ENCODE measurements around the gene ROR2. TPM values are rescaled to one million over a fixed set of nuclear protein-coding genes. Genes with fewer than 3 reads are reported as not detected.
"Not testable (repeated sequence)": the region's sequence is repeated elsewhere in the genome, so short reads cannot be mapped to it uniquely, and the experiment has no call there.

The ROR2 gene
- total RNA-seq, 1 experiment from 2014 or later, result 0.66 TPM

- H3K27ac ChIP-seq, result no peak overlapping the region
Observed at GRCh38 chr9:91795598-91796241, 154.3 kb downstream of the ROR2 start.

DNA sequence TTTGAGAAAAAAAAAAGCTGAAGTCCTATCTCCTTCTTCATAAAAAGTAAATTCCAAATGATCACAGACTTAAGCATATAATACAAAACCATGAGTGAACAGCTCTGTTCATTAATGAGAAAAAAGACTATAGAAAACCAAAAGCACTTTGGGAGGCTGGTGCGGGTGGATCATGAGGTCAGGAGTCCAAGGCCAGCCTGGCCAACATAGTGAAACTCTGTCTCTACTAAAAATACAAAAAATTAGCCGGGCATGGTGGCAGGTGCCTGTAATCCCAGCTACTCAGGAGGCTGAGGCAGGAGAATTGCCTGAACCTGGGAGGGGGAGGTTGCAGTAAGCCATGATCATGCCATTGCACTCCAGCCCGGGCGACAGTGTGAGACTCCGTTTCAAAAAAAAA lies 156.7 kb downstream of the ROR2 start:
- H3K4me1 ChIP-seq (replicated peaks); H3K27me3 ChIP-seq (replicated peaks); H3K9me3 ChIP-seq (replicated peaks); H3K4me3 ChIP-seq; H3K36me3 ChIP-seq; DNase-seq (ENCODE audit: low read depth in 1 of 2, low spot score in 2 of 2); H3K27ac ChIP-seq: not testable (repeated sequence)

More at GRCh38 chr9:91795598-91796241, 154.3 kb downstream of the ROR2 start:
- Histone ChIP-seq H3K4me3 (no peak overlapping the region), H3K27me3 (replicated peaks) (no peaks in the 10 kb centered on the region), H3K4me1 (replicated peaks) (no peaks in the 10 kb centered on the region), H3K36me3 (no peaks in the 10 kb centered on the region), H3K9me3 (replicated peaks) (no peaks in the 10 kb centered on the region)
- no peak for DNase-seq (ENCODE audit: low read depth in 1 of 2, low spot score in 2 of 2)

DNA sequence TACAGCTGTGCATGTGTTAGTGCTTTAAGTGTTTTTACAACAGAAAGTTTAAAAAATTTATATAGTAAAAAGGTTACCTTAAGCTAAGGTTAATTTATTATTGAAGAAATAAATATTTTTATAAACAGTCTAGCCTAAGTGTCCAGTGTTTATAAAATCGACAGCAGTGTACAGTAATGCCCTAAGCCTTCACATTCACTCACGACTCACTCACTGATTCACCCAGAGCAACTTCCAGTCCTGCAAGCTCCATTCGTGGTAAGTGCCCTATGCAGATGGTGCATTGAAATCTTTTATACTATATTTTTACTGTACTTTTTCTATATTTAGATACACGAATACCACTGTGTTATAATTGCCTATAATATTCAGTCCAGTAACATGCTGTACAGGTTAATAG lies 159.1 kb downstream of the ROR2 start:
- Histone ChIP-seq H3K36me3 (no peaks in the 10 kb centered on the region), H3K4me1 (replicated peaks) (no peaks in the 10 kb centered on the region), H3K27ac (no peak overlapping the region), H3K27me3 (replicated peaks) (no peaks in the 10 kb centered on the region), H3K4me3 (no peak overlapping the region), H3K9me3 (replicated peaks) (no peaks in the 10 kb centered on the region)
- no peak for DNase-seq (ENCODE audit: low read depth in 1 of 2, low spot score in 2 of 2)

GRCh38 chr9:91789941-91790340 lies 160.1 kb downstream of the ROR2 start:
- H3K9me3 ChIP-seq (replicated peaks), result no peaks in the 10 kb centered on the region
- H3K27ac ChIP-seq, result no peak overlapping the region
- H3K27me3 ChIP-seq (replicated peaks), result no peaks in the 10 kb centered on the region
- no peak overlapping the region for H3K4me3 ChIP-seq
- H3K36me3 ChIP-seq, result no peaks in the 10 kb centered on the region
- no peak for DNase-seq (ENCODE audit: low read depth in 1 of 2, low spot score in 2 of 2)
- no peaks in the 10 kb centered on the region for H3K4me1 ChIP-seq (replicated peaks)

DNA sequence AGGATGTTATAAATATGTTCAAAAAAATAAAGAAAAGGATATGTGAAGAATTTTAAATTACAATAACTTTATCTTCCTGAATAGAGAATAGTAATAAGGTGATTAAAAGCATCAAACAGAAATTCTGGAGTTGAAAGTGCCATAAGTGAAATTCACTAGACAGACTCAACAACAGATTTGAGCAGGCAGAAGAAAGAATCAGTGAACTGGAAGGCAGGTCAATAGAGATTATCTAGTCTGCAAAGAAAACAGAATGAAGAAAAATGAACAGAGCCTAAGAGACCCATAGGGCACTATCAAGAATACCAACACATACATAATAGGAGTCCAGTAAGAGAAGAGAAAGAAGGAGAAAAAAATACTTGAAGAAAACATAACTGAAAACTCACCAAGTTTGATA lies 162.1 kb downstream of the ROR2 start:
- no peaks in the 10 kb centered on the region for H3K9me3 ChIP-seq (replicated peaks)
- H3K4me1 ChIP-seq (replicated peaks), result no peaks in the 10 kb centered on the region
- no peak overlapping the region for H3K27ac ChIP-seq
- H3K27me3 ChIP-seq (replicated peaks), result no peaks in the 10 kb centered on the region
- no peak overlapping the region for H3K4me3 ChIP-seq
- no peak for DNase-seq (ENCODE audit: low read depth in 1 of 2, low spot score in 2 of 2)
- no peaks in the 10 kb centered on the region for H3K36me3 ChIP-seq

DNA sequence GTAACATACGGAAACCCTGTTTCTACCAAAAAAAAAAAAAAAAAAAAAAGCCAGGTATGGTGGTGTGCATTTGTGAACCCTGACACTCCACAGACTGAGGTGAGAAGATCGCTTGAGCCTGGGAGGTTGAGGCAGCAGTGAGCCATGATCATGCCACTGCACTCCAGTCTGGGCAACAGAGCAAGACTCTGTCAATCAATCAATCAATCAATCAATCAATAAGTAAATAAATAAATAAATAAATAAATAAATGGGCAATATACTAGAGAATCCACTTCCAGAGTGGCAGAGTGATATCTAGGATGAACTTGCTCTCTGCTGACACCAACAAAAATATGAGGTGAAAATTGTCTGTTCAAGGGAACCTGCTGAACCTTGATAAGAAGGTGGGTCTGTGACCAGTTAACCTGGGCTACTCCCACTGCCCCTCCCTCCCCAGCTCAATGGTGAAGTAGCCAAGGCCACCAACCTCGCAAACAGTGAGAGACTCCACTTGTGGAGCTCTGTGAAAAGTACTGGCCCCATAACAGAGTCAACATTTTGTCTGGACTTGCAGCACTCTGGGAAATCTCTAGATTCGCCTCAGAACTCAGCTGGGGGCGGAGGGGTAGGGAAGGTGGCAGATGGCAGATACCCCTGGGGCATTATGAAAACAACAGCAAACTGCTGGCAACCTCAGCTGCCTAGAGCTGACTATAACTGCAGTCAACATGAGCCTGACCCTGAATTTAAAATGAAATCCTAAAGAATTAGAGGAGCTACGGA lies 163.7 kb downstream of the ROR2 start:
- no peak for DNase-seq (ENCODE audit: low read depth in 1 of 2, low spot score in 2 of 2)
- Histone ChIP-seq H3K27ac (no peak overlapping the region), H3K36me3 (no peaks in the 10 kb centered on the region), H3K9me3 (replicated peaks) (no peaks in the 10 kb centered on the region), H3K4me3 (no peak overlapping the region), H3K27me3 (replicated peaks) (no peaks in the 10 kb centered on the region), H3K4me1 (replicated peaks) (no peaks in the 10 kb centered on the region)

- H3K27ac ChIP-seq, result no peak overlapping the region
- DNase-seq (ENCODE audit: low read depth in 1 of 2, low spot score in 2 of 2), result no peak
- no peaks in the 10 kb centered on the region for H3K27me3 ChIP-seq (replicated peaks)
- no peaks in the 10 kb centered on the region for H3K36me3 ChIP-seq
- no peak overlapping the region for H3K4me3 ChIP-seq
- no peaks in the 10 kb centered on the region for H3K9me3 ChIP-seq (replicated peaks)
- H3K4me1 ChIP-seq (replicated peaks), result no peaks in the 10 kb centered on the region
Observed at GRCh38 chr9:91785447-91785842, 164.6 kb downstream of the ROR2 start.

DNA sequence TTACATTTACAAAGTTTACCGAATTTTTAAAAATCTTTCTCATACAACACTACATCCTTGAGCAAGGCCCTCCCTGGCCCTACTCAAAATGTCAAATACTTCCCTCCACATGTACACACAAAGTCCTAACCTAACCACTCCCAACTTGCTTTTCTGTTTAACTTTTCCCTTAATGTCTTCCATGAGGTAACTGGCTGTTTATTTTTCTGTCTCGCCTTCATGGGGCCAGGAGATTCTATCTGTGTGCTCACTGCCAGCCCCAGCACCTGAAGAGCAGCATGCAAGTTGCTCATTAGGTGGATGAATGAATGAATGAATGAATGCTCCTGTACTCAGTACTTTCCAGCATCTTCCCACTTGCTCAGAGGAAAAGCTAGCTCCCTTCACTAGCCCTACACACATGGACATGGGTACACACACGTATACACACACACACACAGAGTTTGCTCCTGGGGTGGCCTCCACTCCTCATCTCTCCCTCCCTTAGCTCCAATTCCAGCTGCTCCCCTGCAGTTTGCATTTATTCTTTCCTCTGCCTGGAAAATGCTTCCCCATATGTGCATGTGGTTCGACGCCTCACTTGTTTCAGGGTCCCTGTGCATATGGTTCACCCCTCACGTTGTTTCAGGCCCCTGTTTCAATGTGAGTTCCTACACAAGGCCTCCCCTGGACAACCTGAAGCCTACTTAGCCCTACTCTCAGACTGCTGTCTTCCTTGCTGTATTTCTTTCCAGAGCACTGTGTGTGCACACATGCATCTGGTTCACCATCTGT lies 165.2 kb downstream of the ROR2 start:
- no peaks in the 10 kb centered on the region for H3K27me3 ChIP-seq (replicated peaks)
- H3K27ac ChIP-seq, result no peak overlapping the region
- no peaks in the 10 kb centered on the region for H3K9me3 ChIP-seq (replicated peaks)
- no peaks in the 10 kb centered on the region for H3K36me3 ChIP-seq
- no peak for DNase-seq (ENCODE audit: low read depth in 1 of 2, low spot score in 2 of 2)
- no peaks in the 10 kb centered on the region for H3K4me1 ChIP-seq (replicated peaks)
- H3K4me3 ChIP-seq, result no peak overlapping the region

DNA sequence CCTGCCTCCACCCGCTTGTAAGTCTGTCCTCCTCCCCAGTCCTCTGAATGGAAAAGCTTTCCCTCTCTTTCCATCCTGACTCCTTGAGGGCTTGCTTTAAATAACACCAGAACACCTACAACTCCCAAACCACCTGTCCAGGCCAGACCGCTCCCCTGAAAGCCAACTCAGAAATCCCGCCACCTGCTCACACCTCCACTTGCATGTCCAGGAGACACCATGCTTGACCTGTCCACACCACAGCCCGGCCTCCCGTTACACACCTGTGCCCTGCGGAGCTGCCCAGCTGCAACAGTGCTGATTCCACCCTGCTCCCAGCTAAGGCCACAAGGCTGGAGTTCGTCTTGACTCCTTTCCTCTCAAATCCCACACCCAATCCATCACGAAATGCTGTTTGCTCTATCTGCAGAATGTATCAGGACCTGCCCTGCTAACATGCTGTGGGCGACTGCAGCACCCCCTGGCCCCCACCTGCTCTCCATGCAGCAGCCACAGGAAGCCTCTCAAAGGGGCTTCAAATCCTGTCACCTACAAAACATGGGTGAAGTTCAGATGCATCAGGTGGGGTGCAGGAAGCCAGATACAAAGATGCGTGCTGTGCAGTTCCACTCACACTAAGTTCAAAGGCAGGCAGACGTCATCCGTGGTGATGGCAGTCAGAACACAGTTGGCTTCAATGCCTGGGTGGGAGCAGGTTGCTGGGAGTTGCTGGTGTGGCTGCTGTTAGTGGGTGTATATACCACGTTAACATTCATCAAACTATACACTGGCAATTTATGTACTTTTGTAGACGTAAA lies 166.0 kb downstream of the ROR2 start:
- Histone ChIP-seq H3K27ac (no peak overlapping the region), H3K36me3 (no peaks in the 10 kb centered on the region), H3K9me3 (replicated peaks) (no peaks in the 10 kb centered on the region), H3K4me3 (no peak overlapping the region), H3K27me3 (replicated peaks) (no peaks in the 10 kb centered on the region), H3K4me1 (replicated peaks) (no peaks in the 10 kb centered on the region)
- no peak for DNase-seq (ENCODE audit: low read depth in 1 of 2, low spot score in 2 of 2)

GRCh38 chr9:91783411-91783810 lies 166.6 kb downstream of the ROR2 start:
- no peak for DNase-seq (ENCODE audit: low read depth in 1 of 2, low spot score in 2 of 2)
- Histone ChIP-seq H3K27ac (no peak overlapping the region), H3K36me3 (no peaks in the 10 kb centered on the region), H3K4me1 (replicated peaks) (no peaks in the 10 kb centered on the region), H3K4me3 (no peak overlapping the region), H3K27me3 (replicated peaks) (no peaks in the 10 kb centered on the region), H3K9me3 (replicated peaks) (no peaks in the 10 kb centered on the region)

DNA sequence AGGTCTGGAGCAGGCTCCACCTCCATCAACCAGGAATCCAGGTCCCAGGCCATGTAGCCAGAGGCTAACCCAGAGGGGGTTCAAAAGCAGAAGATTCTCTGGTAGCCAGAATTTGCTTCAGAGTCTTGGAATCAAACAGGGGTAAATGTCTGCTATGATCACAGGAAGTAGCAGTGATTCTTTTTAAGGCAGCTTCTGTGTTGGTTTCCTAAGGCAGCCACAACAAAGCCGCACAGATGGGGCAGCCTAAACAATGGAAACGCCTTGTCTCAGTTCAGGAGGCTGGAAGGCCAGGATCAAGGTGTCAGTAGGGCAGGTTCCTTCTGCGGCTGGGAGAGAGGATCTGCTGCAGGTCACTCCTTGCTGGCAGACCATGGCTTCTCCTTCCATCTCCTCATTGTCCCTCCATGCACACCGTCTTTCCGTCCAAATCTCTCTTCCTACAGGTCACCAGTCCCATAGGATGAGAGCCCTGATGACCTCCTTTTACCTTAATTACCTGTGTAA lies 167.3 kb downstream of the ROR2 start:
- H3K27ac ChIP-seq, result no peak overlapping the region
- no peaks in the 10 kb centered on the region for H3K36me3 ChIP-seq
- H3K4me3 ChIP-seq, result no peak overlapping the region
- H3K27me3 ChIP-seq (replicated peaks), result no peaks in the 10 kb centered on the region
- H3K4me1 ChIP-seq (replicated peaks), result no peaks in the 10 kb centered on the region
- no peak for DNase-seq (ENCODE audit: low read depth in 1 of 2, low spot score in 2 of 2)
- no peaks in the 10 kb centered on the region for H3K9me3 ChIP-seq (replicated peaks)

DNA sequence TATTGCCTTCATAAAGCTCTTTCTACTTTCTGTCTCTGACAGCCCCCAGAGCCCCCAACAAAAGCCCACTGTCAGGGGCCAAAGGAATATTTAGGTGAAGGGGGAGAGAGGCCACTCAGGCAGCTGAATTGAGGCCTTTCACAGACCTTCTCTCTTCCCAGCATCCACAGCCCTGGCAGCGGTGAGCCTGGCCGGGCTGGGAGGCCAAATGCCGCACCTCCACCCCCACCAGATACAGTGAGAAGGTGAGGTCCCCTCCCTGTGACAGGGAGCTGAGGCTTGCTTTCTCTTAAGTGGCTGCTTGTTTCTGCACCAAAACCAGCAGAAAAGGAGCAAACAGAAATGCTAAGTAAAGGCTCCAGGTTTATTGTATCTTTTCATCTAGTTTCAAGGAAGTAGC lies 168.1 kb downstream of the ROR2 start:
- Histone ChIP-seq H3K27ac (no peak overlapping the region), H3K27me3 (replicated peaks) (no peaks in the 10 kb centered on the region; the same call in 1 of the 2 replicates), H3K4me1 (replicated peaks) (no peaks in the 10 kb centered on the region), H3K9me3 (replicated peaks) (no peaks in the 10 kb centered on the region), H3K4me3 (no peak overlapping the region), H3K36me3 (no peaks in the 10 kb centered on the region)
- no peak for DNase-seq (ENCODE audit: low read depth in 1 of 2, low spot score in 2 of 2)

DNA sequence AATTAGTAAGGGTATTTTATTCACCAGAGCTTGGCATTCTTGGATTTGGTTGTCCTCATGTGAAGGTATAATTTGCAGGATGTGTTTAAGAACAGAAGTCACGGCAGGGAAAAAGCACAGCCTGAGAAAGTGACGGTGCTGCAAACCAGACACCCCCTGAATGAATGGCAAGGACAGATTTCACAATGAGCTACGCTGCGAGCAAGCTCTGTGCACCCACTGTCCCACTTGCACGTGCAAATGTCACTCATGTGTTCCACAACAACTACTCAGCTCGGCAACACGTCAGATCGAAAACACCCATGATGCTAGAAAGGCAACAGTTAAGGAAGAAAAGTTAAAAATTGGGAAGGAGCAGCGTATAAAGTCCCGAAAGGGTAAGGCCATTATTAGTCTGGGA lies 168.9 kb downstream of the ROR2 start:
- H3K27me3 ChIP-seq (replicated peaks), result no peaks in the 10 kb centered on the region; the same call in 1 of the 2 replicates
- no peaks in the 10 kb centered on the region for H3K36me3 ChIP-seq
- no peaks in the 10 kb centered on the region for H3K9me3 ChIP-seq (replicated peaks)
- no peak overlapping the region for H3K27ac ChIP-seq
- H3K4me3 ChIP-seq, result no peak overlapping the region
- DNase-seq (ENCODE audit: low read depth in 1 of 2, low spot score in 2 of 2), result no peak
- no peaks in the 10 kb centered on the region for H3K4me1 ChIP-seq (replicated peaks)
